ENCODE data around the gene SCGB2B2. TPM values are rescaled to one million over a fixed set of nuclear protein-coding genes. Genes with fewer than 3 reads are reported as not detected.
A peak's percentile ranks its signal among the peaks of the same experiment; 100 is the strongest.

SCGB2B2 gene
- polyA plus RNA-seq, 1 of the 3 experiments (the other 2 are of a cell fraction), result 0.03 TPM

GRCh38 chr19:34677386-34678084 lies 576 bp upstream of the SCGB2B2 start, which contains the start of gene ZNF302:
ZNF302 (plus strand) TSS chr19:34677678; CDS start chr19:34678805, 1,127 bp downstream.
- Histone ChIP-seq H3K27ac (ENCODE audit: low read depth in 2 of 2, low read length in 1 of 2) (peak within 1 kb of the TSS; percentile 80 to 99), H3K4me1 (ENCODE audit: control insufficient read depth in 1 of 2, insufficient read depth in 2 of 2, low read depth in 1 of 2, low read length in 1 of 2) (peaks cover 0 to 7% of the 10 kb centered on the region in 2 experiments; a peak in 2 of 4 replicates), H3K27me3 (ENCODE audit: insufficient read depth) (no peaks in the 10 kb centered on the region), H3K9me3 (no peaks in the 10 kb centered on the region), H3K4me3 (ENCODE audit: low read depth in 2 of 2, low read length in 1 of 2) (peak within 1 kb of the TSS; percentile 75 to 79), H3F3A (replicated peaks; ENCODE audit: insufficient read depth) (no peaks in the 10 kb centered on the region), H3K79me2 (ENCODE audit: insufficient read depth) (peaks cover 6% of the 10 kb centered on the region; the same call in 1 of the 2 replicates), H4K20me1 (ENCODE audit: insufficient read depth) (no peaks in the 10 kb centered on the region), H3K4me2 (peak within 1 kb of the TSS; percentile 87), H3K36me3 (replicated peaks in 1 of 2; ENCODE audit: control insufficient read depth in 1 of 2, insufficient read depth in 2 of 2, low read length in 1 of 2) (peaks cover 33 to 41% of the 10 kb centered on the region in 2 experiments), H3K9me2 (no peaks in the 10 kb centered on the region), H3K9ac (peak within 1 kb of the TSS; percentile 85), H2AFZ (ENCODE audit: low read depth) (peak within 1 kb of the TSS; percentile 91)
- DNase-seq, result peak; percentile 94
- ChIA-PET POLR2A (interaction anchor here (1.3 to 2.9 kb wide), 7 partner anchors 9 to 286 kb away, joined by 3 to 22 read pairs (median 6); partner anchors contain the start of genes ZNF181 and ZNF30), CTCF (interaction anchor here (1.2 to 1.8 kb wide), 5 partner anchors 15 to 295 kb away, joined by 3 to 5 read pairs (median 5); no protein-coding TSS in a partner anchor)
- 3% methylated on average over 28 of the region's 74 CpGs for WGBS (ENCODE audit: low lambda C conversion rate)
- TF ChIP-seq MAX (IDR thresholded peaks at IDR 0.05; ENCODE audit: low read depth) (peak; percentile 64), ZBTB33 (IDR thresholded peaks at IDR 0.05; ENCODE audit: borderline replicate concordance, low read depth) (peak; percentile 96), RFX5 (IDR thresholded peaks at IDR 0.05; ENCODE audit: low read length) (no peak), FOSL2 (IDR thresholded peaks at IDR 0.05; ENCODE audit: borderline replicate concordance, low read depth) (no peak), RAD21 (IDR thresholded peaks at IDR 0.05; ENCODE audit: low read length) (no peak), JUND (IDR thresholded peaks at IDR 0.05) (no peak), TAF1 (IDR thresholded peaks at IDR 0.05; ENCODE audit: borderline replicate concordance, low read depth, low read length) (peak; percentile 42; the same call in 1 of the 2 replicates), REST (IDR thresholded peaks at IDR 0.05; ENCODE audit: low read depth, low read length) (no peak), MEF2A (IDR thresholded peaks at IDR 0.05; ENCODE audit: borderline replicate concordance, low read depth) (no peak), GATA2 (CRISPR knock-in tag; IDR thresholded peaks at IDR 0.05) (no peak), USF1 (IDR thresholded peaks at IDR 0.05; ENCODE audit: borderline replicate concordance, low read depth) (no peak), YY1 (IDR thresholded peaks at IDR 0.05; ENCODE audit: low read depth) (peak; percentile 58; the same call in 1 of the 2 replicates), SIN3A (IDR thresholded peaks at IDR 0.05; ENCODE audit: borderline replicate concordance, low read depth, low read length) (no peak; the same call in 1 of the 2 replicates), ELF1 (IDR thresholded peaks at IDR 0.05) (peak; percentile 92), CTCF (IDR thresholded peaks at IDR 0.05) (no peak), RCOR1 (IDR thresholded peaks at IDR 0.05; ENCODE audit: low read length) (no peak), POLR2AphosphoS5 (IDR thresholded peaks at IDR 0.05; ENCODE audit: low read depth, low read length) (peak; percentile 37), IRF3 (IDR thresholded peaks at IDR 0.05; ENCODE audit: low read depth, low read length) (no peak), SMC3 (IDR thresholded peaks at IDR 0.05; ENCODE audit: low read depth, low read length) (no peak), USF2 (IDR thresholded peaks at IDR 0.05; ENCODE audit: borderline replicate concordance, low read depth, low read length) (no peak; the same call in 1 of the 2 replicates), EP300 (IDR thresholded peaks at IDR 0.05; ENCODE audit: borderline replicate concordance in 1 of 2, low read depth in 1 of 2, low read length in 1 of 2) (peak in 1 of 2 experiments; percentile 5; a peak in 1 of 4 replicates)

Measured in SK-N-SH (cell line).